Caco-2 (cell line): ENCODE data around the gene ARRDC5. TPM values are rescaled to one million over a fixed set of nuclear protein-coding genes. Genes with fewer than 3 reads are reported as not detected.
"Not testable (repeated sequence)": the region's sequence is repeated elsewhere in the genome, so short reads cannot be mapped to it uniquely, and the experiment has no call there.

Experiments used
- BruUV-seq: library from RNA; stranded (reverse); fragments of 400-500 nt; replicated peaks from 2 replicates; lab custom pipeline; 2021; lab: Mats Ljungman, UMichigan
- CTCF ChIA-PET: fragments of 300-600 bp; sonication (Branson Sonifier 250); formaldehyde crosslinking; loops from one replicate; lab custom pipeline; 2022; ENCODE audit warnings: antibody characterized with exemption; lab: Charles Lee
- POLR2A ChIA-PET: fragments of 300-600 bp; sonication (Branson Sonifier 250); formaldehyde crosslinking; loops from one replicate; lab custom pipeline; 2022; ENCODE audit warnings: antibody characterized with exemption; lab: Charles Lee
- DNase-seq, 2 experiments: peaks; one replicate each; pipeline versions ENCODE4 v3.0.0 to v3.0.0-alpha.2; 2020 to 2022
- H3K27me3 ChIP-seq: replicated peaks from 2 replicates; pipeline ENCODE4 v1.6.0; 2011; ENCODE audit warnings: low read length; ENCODE audit not compliant: control insufficient read depth, insufficient read depth
- H3K36me3 ChIP-seq: 2 replicates; pipeline ENCODE4 v1.5.1; 2011; ENCODE audit warnings: low read length; ENCODE audit not compliant: control insufficient read depth, insufficient read depth
- H3K4me1 ChIP-seq: fragments of 250-450 bp; sonication (Bioruptor Pico); 2 replicates; pipeline ENCODE4 v1.5.1; 2020; ENCODE audit warnings: mild to moderate bottlenecking
- H3K4me3 ChIP-seq: 2 replicates; pipeline ENCODE4 v1.5.1; 2011; ENCODE audit warnings: low read depth, mild to moderate bottlenecking, control low read depth, low read length
- H3K9me3 ChIP-seq: fragments of 250-450 bp; sonication (Bioruptor Pico); 2 replicates; pipeline ENCODE4 v1.5.1; 2020; ENCODE audit warnings: mild to moderate bottlenecking, moderate library complexity
- H3K27ac Mint-ChIP-seq: one replicate; pipeline ENCODE4 v1.8.0; 2022; ENCODE audit warnings: mixed read lengths; ENCODE audit not compliant: unreplicated experiment
- H3K27me3 Mint-ChIP-seq: one replicate; pipeline ENCODE4 v1.8.0; 2022; ENCODE audit warnings: mixed read lengths; ENCODE audit not compliant: insufficient read depth, unreplicated experiment
- H3K36me3 Mint-ChIP-seq: one replicate; pipeline ENCODE4 v1.8.0; 2022; ENCODE audit warnings: mild to moderate bottlenecking, mixed read lengths; ENCODE audit not compliant: insufficient read depth, unreplicated experiment
- H3K4me1 Mint-ChIP-seq: one replicate; pipeline ENCODE4 v1.8.0; 2022; ENCODE audit warnings: low read depth, mixed read lengths; ENCODE audit not compliant: unreplicated experiment
- H3K4me3 Mint-ChIP-seq: one replicate; pipeline ENCODE4 v1.8.0; 2022; ENCODE audit warnings: mild to moderate bottlenecking, moderate library complexity, mixed read lengths; ENCODE audit not compliant: unreplicated experiment
- H3K9me3 Mint-ChIP-seq: one replicate; pipeline ENCODE4 v1.8.0; 2022; ENCODE audit warnings: mixed read lengths; ENCODE audit not compliant: unreplicated experiment
- intact Hi-C: fragments of 100-400 bp; cut with micrococcal nuclease; formaldehyde crosslinking; loops from one replicate; pipeline ENCODE4 v1.10.0; 2022; ENCODE audit not compliant: unreplicated experiment
- total RNA-seq: library from RNA; stranded (reverse); gene quantifications from 2 replicates; pipeline ENCODE4 v1.2.3, GENCODE V29; 2022
- TF ChIP-seq, protein P1 (sequence below), 2 experiments: fragments of 200-600 bp in 1 of 2; IDR thresholded peaks; 1 replicate in 1 of 2; 2 replicates in 1 of 2; pipeline versions ENCODE4 v1.5.1 to v1.8.0; 2011 to 2022; ENCODE audit warnings: antibody characterized with exemption in 1 of 2, control low read depth in 1 of 2, inconsistent platforms in 1 of 2, low read depth in 1 of 2, low read length in 1 of 2, mild to moderate bottlenecking in 1 of 2, moderate library complexity in 1 of 2; ENCODE audit not compliant: insufficient read depth in 1 of 2, severe bottlenecking in 1 of 2, unreplicated experiment in 1 of 2

ARRDC5 gene
- total RNA-seq, 1 experiment from 2014 or later, result not detected

DNA sequence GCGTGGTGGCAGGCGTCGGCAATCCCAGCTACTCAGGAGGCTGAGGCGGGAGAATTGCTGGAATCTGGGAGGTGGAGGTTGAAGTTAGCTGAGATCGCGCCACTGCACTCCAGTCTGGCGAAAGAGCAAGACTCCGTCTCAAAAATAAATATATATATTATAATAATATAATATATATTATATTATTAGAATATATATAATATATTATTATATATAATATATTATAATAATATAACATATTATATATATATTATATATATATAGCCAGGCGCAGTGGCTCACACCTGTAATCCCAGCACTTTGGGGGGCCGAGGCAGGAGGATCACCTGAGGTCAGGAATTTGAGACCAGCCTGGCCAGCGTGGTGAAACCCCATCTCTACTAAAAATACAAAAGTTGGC, 9.7 kb downstream of the ARRDC5 start:
- BruUV-seq, H3K9me3 ChIP-seq, POLR2A ChIA-PET, CTCF ChIA-PET, H3K36me3 Mint-ChIP-seq, intact Hi-C loops, DNase-seq, H3K27me3 Mint-ChIP-seq, H3K36me3 ChIP-seq, H3K4me1 Mint-ChIP-seq, H3K4me3 ChIP-seq, H3K4me1 ChIP-seq, H3K9me3 Mint-ChIP-seq, H3K27me3 ChIP-seq, H3K4me3 Mint-ChIP-seq, H3K27ac Mint-ChIP-seq: not testable (repeated sequence)

DNA sequence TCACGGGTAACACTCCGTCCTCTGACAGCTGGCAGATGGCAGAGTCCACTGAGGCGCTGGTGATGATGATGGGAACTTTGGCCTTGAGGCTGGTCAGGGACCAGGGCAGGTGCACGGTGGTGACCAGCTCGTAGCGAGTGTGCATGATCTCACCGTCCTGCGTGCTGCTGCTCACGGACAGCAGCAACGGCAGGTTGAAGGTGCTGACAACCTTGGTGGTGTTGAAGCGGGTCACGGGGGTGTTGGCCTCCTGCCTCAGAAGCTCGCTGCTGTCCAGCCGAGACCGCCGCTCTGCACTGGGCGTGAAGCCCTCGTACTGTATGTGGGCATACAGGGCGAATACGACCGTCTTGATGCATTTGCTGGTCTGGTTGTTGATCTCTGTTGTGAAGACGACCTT, 11.6 kb downstream of the ARRDC5 start:
- BruUV-seq, result no TSS peak
- intact Hi-C loops, result no loop called here
- Histone ChIP-seq H3K27me3 (no peaks in the 10 kb centered on the region), H3K9me3 (no peaks in the 10 kb centered on the region), H3K36me3 (no peaks in the 10 kb centered on the region), H3K4me3 (no peak overlapping the region), H3K4me1 (no peaks in the 10 kb centered on the region)
- Mint-ChIP-seq H3K27me3 (no peaks in the 10 kb centered on the region), H3K36me3 (no peaks in the 10 kb centered on the region), H3K4me1 (no peaks in the 10 kb centered on the region), H3K4me3 (no peak overlapping the region), H3K27ac (no peak overlapping the region), H3K9me3 (no peaks in the 10 kb centered on the region)
- ChIA-PET CTCF (no interaction called here), POLR2A (no interaction called here)
- TF ChIP-seq, protein P1, sequence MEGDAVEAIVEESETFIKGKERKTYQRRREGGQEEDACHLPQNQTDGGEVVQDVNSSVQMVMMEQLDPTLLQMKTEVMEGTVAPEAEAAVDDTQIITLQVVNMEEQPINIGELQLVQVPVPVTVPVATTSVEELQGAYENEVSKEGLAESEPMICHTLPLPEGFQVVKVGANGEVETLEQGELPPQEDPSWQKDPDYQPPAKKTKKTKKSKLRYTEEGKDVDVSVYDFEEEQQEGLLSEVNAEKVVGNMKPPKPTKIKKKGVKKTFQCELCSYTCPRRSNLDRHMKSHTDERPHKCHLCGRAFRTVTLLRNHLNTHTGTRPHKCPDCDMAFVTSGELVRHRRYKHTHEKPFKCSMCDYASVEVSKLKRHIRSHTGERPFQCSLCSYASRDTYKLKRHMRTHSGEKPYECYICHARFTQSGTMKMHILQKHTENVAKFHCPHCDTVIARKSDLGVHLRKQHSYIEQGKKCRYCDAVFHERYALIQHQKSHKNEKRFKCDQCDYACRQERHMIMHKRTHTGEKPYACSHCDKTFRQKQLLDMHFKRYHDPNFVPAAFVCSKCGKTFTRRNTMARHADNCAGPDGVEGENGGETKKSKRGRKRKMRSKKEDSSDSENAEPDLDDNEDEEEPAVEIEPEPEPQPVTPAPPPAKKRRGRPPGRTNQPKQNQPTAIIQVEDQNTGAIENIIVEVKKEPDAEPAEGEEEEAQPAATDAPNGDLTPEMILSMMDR (IDR thresholded peaks at IDR 0.05; ENCODE audit: insufficient read depth in 1 of 2, low read depth in 1 of 2, low read length in 1 of 2, severe bottlenecking in 1 of 2, unreplicated experiment in 1 of 2), result no peak
- DNase-seq, result no peak

DNA sequence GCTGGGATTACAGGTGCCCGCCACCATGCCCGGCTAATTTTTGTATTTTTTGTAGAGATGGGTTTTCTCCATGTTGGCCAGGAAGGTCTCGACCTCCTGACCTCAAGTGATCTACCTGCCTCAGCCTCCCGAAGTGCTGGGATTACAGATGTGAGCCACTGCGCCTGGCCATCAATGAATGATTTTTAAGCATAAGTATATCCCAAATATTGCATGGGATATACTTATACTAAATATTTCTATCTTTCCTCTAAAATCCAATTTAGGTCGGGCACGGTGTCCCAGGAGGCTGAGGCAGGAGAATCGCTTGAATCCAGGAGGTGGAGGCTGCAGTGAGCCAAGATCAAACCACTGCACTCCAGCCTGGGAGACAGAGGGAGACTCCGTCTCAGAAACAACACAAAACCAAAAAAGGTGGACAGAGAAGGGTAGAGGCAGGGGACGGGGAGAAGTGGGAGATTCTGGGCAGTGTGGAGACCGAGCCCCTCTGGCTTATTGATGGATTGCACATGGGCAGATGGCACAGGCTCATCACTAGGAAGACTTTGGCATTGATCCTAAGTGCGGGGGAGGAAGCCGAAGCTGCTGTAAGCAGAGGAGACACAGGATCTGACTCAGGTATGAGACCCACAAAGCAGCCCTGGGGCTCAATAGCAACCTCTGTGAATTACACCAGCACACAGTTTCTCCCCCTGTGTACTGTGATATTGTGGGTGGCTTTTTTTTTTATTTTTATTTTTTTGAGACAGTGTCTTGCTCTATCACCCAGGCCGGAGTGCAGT, 13.5 kb downstream of the ARRDC5 start:
- CTCF ChIA-PET, result no interaction called here
- no peaks in the 10 kb centered on the region for H3K36me3 ChIP-seq
- no TSS peak for BruUV-seq
- H3K9me3 ChIP-seq, result no peaks in the 10 kb centered on the region
- Mint-ChIP-seq H3K27ac (no peak overlapping the region), H3K9me3 (no peaks in the 10 kb centered on the region), H3K4me3 (no peak overlapping the region), H3K27me3 (no peaks in the 10 kb centered on the region), H3K36me3 (no peaks in the 10 kb centered on the region), H3K4me1 (no peaks in the 10 kb centered on the region)
- POLR2A ChIA-PET, result no interaction called here
- H3K4me3 ChIP-seq, result no peak overlapping the region
- intact Hi-C loops, result no loop called here
- DNase-seq, result no peak
- no peaks in the 10 kb centered on the region for H3K4me1 ChIP-seq
- TF ChIP-seq, protein P1 (IDR thresholded peaks at IDR 0.05; ENCODE audit: insufficient read depth in 1 of 2, low read depth in 1 of 2, low read length in 1 of 2, severe bottlenecking in 1 of 2, unreplicated experiment in 1 of 2), result no peak
- no peaks in the 10 kb centered on the region for H3K27me3 ChIP-seq

DNA sequence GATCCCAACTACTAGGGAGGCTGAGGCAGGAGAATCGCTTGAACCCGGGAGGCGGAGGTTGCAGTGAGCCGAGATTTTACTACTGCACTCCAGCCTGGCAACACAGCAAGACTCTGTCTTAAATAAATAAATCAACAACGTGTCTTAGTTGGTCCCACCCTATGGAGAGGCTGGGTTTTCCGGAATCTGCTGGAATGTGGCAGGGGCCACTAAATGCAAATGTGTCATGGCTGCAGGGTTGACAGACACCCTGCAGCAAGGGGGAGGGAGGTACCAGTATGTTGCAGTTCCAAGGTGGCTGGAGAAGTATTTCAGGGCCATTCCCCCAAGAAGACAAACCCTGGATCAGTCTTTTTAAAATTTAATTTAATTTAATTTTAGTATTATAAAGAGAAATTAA, 14.9 kb downstream of the ARRDC5 start:
- H3K27me3 Mint-ChIP-seq, H3K27me3 ChIP-seq, H3K4me3 ChIP-seq, DNase-seq, H3K36me3 Mint-ChIP-seq, intact Hi-C loops, BruUV-seq, H3K9me3 ChIP-seq, H3K27ac Mint-ChIP-seq, H3K9me3 Mint-ChIP-seq, POLR2A ChIA-PET, H3K4me1 Mint-ChIP-seq, H3K4me3 Mint-ChIP-seq, CTCF ChIA-PET, H3K4me1 ChIP-seq, H3K36me3 ChIP-seq: not testable (repeated sequence)

DNA sequence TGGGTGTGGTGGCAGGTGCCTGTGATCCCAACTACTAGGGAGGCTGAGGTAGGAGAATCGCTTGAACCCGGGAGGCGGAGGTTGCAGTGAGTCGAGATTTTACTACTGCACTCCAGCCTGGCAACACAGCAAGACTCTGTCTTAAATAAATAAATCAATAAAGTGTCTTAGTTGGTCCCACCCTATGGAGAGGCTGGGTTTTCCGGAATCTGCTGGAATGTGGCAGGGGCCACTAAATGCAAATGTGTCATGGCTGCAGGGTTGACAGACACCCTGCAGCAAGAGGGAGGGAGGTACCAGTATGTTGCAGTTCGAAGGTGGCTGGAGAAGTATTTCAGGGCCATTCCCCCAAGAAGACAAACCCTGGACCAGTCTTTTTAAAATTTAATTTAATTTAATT, 17.7 kb downstream of the ARRDC5 start:
- POLR2A ChIA-PET, H3K27ac Mint-ChIP-seq, H3K27me3 Mint-ChIP-seq, H3K36me3 Mint-ChIP-seq, H3K4me1 ChIP-seq, H3K4me3 ChIP-seq, H3K9me3 ChIP-seq, intact Hi-C loops, DNase-seq, BruUV-seq, H3K4me1 Mint-ChIP-seq, CTCF ChIA-PET, H3K36me3 ChIP-seq, H3K9me3 Mint-ChIP-seq, H3K4me3 Mint-ChIP-seq, H3K27me3 ChIP-seq: not testable (repeated sequence)
